ENCODE data around the gene ZNF575.
"Not testable (repeated sequence)": the region's sequence is repeated elsewhere in the genome, so short reads cannot be mapped to it uniquely, and the experiment has no call there.

DNA sequence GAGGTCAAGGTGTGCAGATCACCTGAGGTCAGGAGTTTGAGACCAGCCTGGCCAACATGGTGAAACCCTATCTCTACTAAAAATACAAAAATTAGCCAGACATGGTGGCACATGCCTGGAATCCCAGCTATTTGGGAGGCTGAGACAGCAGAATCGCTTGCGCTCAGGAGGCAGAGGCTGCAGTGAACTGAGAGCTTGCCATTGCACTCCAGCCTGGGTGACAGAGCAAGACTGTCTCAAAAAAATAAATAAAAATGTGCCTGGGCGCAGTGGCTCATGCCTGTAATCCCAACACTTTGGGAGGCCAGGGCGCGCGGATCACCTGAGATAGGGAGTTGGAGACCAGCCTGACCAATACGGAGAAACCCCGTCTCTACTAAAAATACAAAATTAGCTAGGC, 9.3 kb upstream of the ZNF575 start:
- TF ChIP-seq, protein P1, sequence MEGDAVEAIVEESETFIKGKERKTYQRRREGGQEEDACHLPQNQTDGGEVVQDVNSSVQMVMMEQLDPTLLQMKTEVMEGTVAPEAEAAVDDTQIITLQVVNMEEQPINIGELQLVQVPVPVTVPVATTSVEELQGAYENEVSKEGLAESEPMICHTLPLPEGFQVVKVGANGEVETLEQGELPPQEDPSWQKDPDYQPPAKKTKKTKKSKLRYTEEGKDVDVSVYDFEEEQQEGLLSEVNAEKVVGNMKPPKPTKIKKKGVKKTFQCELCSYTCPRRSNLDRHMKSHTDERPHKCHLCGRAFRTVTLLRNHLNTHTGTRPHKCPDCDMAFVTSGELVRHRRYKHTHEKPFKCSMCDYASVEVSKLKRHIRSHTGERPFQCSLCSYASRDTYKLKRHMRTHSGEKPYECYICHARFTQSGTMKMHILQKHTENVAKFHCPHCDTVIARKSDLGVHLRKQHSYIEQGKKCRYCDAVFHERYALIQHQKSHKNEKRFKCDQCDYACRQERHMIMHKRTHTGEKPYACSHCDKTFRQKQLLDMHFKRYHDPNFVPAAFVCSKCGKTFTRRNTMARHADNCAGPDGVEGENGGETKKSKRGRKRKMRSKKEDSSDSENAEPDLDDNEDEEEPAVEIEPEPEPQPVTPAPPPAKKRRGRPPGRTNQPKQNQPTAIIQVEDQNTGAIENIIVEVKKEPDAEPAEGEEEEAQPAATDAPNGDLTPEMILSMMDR (IDR thresholded peaks at IDR 0.05; ENCODE audit: poor library complexity, severe bottlenecking): not testable (repeated sequence)
- TF ChIP-seq TAF1 (IDR thresholded peaks at IDR 0.05; ENCODE audit: low read depth); POLR2AphosphoS5 (IDR thresholded peaks at IDR 0.05): not testable (repeated sequence)
